CD4-positive, alpha-beta T cell treated with Interleukin-15 for 1 hour (primary cell): Measurements from ENCODE around the gene IKZF1.

ENCODE experiments used
- DNase-seq: peaks from one replicate; pipeline ENCODE4 v3.0.0-alpha.2; 2020

Gene IKZF1

GRCh38 chr7:50309721-50310120 lies 5.2 kb downstream of the IKZF1 start:
- DNase-seq = no peak

- DNase-seq = no peak
Measured at GRCh38 chr7:50310361-50310760, 5.8 kb downstream of the IKZF1 start.

DNA sequence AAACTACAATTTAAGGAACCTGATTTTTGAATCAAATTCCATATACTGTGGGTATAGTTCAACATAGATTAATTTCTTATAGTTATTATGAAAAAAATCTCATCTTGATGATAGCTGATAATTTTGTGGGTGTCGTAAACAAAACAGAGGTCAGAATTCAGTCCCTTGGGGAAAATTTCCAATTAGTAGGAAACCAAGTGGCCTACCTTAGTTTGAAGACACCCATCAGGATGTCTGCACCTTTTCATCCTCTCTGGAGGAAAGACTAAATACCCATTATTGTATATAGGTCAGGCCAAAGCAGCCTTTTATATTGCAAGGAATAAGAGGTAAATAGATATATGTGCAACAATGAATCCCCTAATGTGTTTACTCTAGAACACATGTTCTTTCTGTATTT lies 6.4 kb downstream of the IKZF1 start:
- no peak for DNase-seq

GRCh38 chr7:50312250-50313162 lies 8.0 kb downstream of the IKZF1 start:
- DNase-seq = no peak

- DNase-seq = no peak
Measured at GRCh38 chr7:50314836-50315592, 10.5 kb downstream of the IKZF1 start.

DNA sequence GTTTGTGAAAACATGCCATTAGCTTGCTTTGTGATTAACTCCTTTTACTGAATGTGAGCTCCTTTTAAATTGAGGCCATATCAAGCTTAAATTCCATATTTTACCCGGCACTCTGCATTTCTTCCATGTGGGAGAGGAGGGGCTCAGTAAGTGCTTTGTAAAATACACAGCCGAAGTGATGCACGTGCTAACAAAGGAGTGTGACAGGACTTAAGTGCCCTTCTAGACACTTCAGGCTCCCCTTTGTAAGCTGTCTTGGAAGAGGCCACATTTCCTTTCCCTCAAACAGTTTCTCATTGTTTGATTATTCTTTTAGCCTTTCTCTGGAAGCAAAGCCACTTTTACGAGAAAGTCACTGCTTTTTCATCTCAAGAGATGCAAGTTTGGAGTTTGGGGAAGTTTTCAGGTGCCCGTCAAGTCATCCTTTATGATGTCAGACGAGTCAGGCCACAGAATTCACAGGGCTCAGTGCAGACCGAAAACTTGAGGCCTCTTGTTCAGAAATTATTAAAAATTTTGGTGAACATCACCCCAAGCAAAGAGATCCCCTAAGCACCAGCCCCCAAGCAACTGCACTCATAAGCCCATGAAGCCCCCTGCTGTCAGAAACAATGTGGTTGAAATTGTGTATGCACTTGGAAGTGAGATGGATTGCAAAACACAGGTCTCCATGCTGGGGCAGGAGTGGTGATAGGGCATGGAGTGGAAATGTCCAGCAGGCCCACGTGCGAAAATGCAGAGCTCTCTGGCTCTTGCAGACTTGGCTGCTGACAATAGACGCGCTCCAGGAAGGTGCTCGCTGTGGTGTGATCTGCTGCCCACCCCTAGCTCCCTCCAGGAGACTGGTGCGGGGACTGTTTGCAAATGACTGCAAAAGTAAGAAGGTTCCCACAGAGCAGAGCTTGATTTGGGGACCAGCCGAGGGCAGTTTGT lies 11.5 kb downstream of the IKZF1 start:
- DNase-seq = peak; percentile 45

DNA sequence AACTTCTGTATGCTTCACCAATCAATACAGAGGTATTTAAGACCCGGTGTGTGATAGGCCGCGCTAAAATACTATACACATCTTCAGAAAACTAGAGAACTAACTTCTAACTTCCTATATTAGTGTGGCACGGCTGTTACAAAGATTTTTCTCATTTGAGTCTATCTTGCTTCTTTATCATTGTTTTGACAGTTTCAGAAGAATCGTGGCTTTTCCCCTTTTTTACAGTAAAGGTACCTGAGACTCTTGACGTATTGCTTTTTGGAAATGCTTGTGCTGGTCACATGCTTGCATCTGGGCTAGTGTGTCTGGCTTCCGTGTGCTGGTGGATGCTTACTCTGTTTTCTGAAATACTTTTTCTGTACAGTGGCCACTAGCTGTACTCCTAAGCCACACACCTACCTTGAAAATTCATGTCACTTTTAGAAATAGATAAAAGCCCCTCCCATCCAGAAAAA lies 12.7 kb downstream of the IKZF1 start:
- DNase-seq = peak; percentile 85

GRCh38 chr7:50317697-50318669 lies 13.5 kb downstream of the IKZF1 start:
- peak; percentile 58 for DNase-seq

- peak; percentile 73 for DNase-seq
Measured at GRCh38 chr7:50321487-50322067, 17.1 kb downstream of the IKZF1 start.

GRCh38 chr7:50324113-50324512 lies 19.6 kb downstream of the IKZF1 start:
- no peak for DNase-seq

DNA sequence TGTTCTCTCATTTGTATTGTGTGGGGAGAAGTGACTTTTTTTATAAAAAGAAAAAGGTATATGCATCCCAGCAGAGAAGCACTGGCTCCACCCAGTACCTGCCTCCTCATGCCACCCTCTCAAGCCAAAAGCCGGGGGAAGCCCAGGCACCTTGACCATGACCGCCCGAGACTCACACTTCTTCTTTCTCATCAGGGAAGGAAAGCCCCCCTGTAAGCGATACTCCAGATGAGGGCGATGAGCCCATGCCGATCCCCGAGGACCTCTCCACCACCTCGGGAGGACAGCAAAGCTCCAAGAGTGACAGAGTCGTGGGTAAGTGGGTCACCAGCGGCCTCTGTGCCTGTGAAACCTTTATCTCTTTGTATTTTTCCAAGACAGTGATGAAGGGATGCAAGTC lies 22.9 kb downstream of the IKZF1 start:
- no peak for DNase-seq

- no peak for DNase-seq
Measured at GRCh38 chr7:50329775-50330174, 25.3 kb downstream of the IKZF1 start.

GRCh38 chr7:50330254-50330653 lies 25.7 kb downstream of the IKZF1 start:
- no peak for DNase-seq

DNA sequence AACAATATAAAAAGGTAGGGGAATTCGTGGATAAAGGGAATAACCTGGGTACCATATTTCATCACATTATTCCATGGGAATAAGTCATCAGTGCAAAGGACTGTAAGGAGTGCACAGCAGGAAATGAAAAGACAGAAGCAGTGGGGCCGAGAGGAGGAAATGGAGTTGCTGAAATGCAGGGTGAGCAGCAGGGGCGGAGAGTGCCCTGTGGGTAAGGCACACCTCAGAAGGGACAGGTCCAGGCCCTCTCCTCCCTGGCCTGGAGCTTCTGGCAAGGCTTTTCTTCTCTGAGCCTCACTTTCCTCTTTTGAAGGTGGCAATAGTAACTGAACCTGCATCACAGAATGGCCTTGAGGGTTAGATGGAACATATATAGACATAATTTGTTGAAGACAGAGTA lies 26.2 kb downstream of the IKZF1 start:
- DNase-seq = no peak

GRCh38 chr7:50331564-50332208 lies 27.2 kb downstream of the IKZF1 start:
- no peak for DNase-seq

- DNase-seq = no peak
Measured at GRCh38 chr7:50332241-50333165, 28.0 kb downstream of the IKZF1 start.

DNA sequence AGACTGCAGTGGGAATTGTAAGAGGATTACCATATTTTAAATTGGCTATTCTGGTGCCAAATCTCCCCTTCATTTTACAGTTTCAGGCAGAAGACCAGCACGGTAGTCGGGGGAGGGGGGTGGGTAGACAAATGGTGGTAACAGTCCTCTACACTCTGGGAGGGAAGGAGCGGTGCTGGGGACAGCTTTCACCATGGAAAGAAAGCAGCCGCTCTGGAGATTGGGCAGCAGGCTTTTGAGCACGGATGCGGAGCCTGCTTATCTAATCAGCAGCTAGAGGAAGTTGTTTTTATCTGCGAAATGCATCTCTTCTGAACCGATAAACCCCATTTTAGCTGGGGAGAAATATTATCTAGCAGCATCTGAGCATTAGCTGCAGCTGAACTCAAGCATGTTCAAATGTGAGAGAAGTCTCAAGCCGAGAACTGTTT lies 28.7 kb downstream of the IKZF1 start:
- DNase-seq = peak; percentile 42

- no peak for DNase-seq
Measured at GRCh38 chr7:50334341-50334994, 30.0 kb downstream of the IKZF1 start.

DNA sequence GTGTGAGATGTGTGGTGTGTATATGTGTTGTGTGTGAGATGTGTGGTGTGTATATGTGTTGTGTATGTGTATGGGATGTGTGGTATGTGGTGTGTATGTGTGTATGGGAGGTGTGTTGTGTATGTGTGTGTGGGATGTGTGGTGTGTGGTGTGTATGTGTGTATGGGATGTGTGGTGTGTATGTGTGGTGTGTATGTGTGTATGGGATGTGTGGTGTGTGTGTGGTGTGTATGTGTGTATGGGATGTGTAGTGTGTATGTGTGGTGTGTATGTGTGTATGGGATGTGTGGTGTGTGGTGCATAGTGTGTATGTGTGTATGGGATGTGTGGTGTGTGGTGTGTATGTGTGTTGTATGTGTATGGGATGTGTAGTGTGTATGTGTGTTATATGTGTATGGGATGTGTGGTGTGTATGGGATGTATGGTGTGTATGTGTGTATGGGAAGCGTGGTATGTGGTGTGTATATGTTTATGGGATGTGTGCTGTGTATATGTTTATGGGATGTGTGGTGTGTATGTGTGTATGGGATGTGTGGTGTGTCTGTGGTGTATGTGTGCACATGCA lies 30.8 kb downstream of the IKZF1 start:
- DNase-seq = no peak
